ENCODE measurements around the gene DPH5.

Gene DPH5

GRCh38 chr1:101064697-101065096, 39.1 kb upstream of the DPH5 start:
- DNase-seq (ENCODE audit: low read depth, low spot score): no peak
- no peak overlapping the region for H3K4me3 ChIP-seq (ENCODE audit: insufficient read length, low read depth)
- TF ChIP-seq YY1 (IDR thresholded peaks at IDR 0.05; ENCODE audit: insufficient read depth, insufficient read length) (no peak), ZNF274 (IDR thresholded peaks at IDR 0.05; ENCODE audit: low read depth, low read length) (no peak), SUZ12 (IDR thresholded peaks at IDR 0.05; ENCODE audit: extremely low read depth, insufficient read depth, insufficient read length) (no peak)
- peaks cover 6% of the 10 kb centered on the region; the same call in 1 of the 2 replicates for H3K9me3 ChIP-seq (ENCODE audit: insufficient read depth, low read length)
- H3K27me3 ChIP-seq (ENCODE audit: insufficient read depth, insufficient read length): no peaks in the 10 kb centered on the region
- no peaks in the 10 kb centered on the region for H3K36me3 ChIP-seq (ENCODE audit: insufficient read depth, insufficient read length, low read length)
- no peaks in the 10 kb centered on the region for H3K4me1 ChIP-seq (ENCODE audit: insufficient read depth, insufficient read length)
- H3K9ac ChIP-seq (ENCODE audit: insufficient read length, low read depth): no peak overlapping the region

DNA sequence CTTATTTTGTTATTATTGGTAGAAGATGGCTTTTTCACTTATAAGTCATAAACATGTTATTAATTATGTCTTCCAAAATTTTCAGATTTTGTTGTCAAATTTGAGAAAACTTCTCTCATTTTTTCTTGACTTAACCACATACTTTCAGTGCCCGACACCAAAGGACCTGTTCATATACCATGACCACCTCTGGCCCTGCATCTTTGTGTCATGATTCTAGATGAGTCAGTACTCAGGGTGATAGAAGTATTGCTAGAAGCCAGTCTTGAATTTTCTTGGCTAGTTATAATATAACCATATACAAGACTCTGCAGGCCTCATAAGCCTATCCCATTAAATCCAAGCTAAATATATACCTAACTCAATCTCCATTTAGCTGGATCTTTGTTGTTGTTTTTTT, 35.4 kb upstream of the DPH5 start:
- no peak for DNase-seq (ENCODE audit: low read depth, low spot score)
- Histone ChIP-seq H3K36me3 (ENCODE audit: insufficient read depth, insufficient read length, low read length) (peaks cover 3% of the 10 kb centered on the region), H3K9me3 (ENCODE audit: insufficient read depth, low read length) (0 out of 2 replicates have a peak, but pooled peaks cover 5% of the 10 kb centered on the region), H3K27me3 (ENCODE audit: insufficient read depth, insufficient read length) (no peaks in the 10 kb centered on the region), H3K9ac (ENCODE audit: insufficient read length, low read depth) (no peak overlapping the region), H3K4me3 (ENCODE audit: insufficient read length, low read depth) (no peak overlapping the region), H3K4me1 (ENCODE audit: insufficient read depth, insufficient read length) (no peaks in the 10 kb centered on the region)
- TF ChIP-seq YY1 (IDR thresholded peaks at IDR 0.05; ENCODE audit: insufficient read depth, insufficient read length) (no peak), SUZ12 (IDR thresholded peaks at IDR 0.05; ENCODE audit: extremely low read depth, insufficient read depth, insufficient read length) (no peak), ZNF274 (IDR thresholded peaks at IDR 0.05; ENCODE audit: low read depth, low read length) (no peak)

DNA sequence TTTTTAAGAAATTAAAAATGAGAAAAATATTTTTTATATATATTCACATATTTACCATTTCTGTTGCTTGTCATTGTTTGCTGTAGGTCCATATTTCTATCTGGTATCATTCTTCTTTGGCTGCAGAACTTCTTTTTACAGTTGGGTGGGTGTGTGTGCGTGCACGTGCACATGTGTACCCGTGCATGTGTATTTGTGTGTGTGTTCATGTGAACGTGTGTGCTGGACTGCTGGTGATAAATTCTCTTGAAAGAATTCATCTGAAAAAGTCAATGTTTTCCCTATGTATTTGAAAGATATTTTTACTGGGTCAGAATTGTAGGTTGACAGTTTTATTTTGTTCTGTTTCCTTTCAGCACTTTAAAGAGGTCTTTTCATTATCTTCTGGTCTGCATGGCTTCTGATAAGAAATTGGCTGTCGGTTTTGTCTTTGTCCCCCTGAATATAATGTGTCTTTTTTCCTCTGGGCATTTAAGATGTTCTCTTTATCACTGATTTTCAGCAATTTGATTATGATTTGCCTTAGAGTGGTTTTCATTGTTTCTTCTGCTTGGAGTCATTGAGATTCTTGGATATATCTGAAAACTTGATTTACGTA, 34.5 kb upstream of the DPH5 start:
- 0 out of 2 replicates have a peak, but pooled peaks cover 5% of the 10 kb centered on the region for H3K9me3 ChIP-seq (ENCODE audit: insufficient read depth, low read length)
- H3K27me3 ChIP-seq (ENCODE audit: insufficient read depth, insufficient read length): no peaks in the 10 kb centered on the region
- H3K9ac ChIP-seq (ENCODE audit: insufficient read length, low read depth): no peak overlapping the region
- no peaks in the 10 kb centered on the region for H3K4me1 ChIP-seq (ENCODE audit: insufficient read depth, insufficient read length)
- DNase-seq (ENCODE audit: low read depth, low spot score): no peak
- no peak overlapping the region for H3K4me3 ChIP-seq (ENCODE audit: insufficient read length, low read depth)
- TF ChIP-seq SUZ12 (IDR thresholded peaks at IDR 0.05; ENCODE audit: extremely low read depth, insufficient read depth, insufficient read length) (no peak), YY1 (IDR thresholded peaks at IDR 0.05; ENCODE audit: insufficient read depth, insufficient read length) (no peak), ZNF274 (IDR thresholded peaks at IDR 0.05; ENCODE audit: low read depth, low read length) (no peak)
- peaks cover 3% of the 10 kb centered on the region for H3K36me3 ChIP-seq (ENCODE audit: insufficient read depth, insufficient read length, low read length)

GRCh38 chr1:101055623-101056022, 30.0 kb upstream of the DPH5 start:
- TF ChIP-seq SUZ12 (IDR thresholded peaks at IDR 0.05; ENCODE audit: extremely low read depth, insufficient read depth, insufficient read length): no peak
- no peak for TF ChIP-seq ZNF274 (IDR thresholded peaks at IDR 0.05; ENCODE audit: low read depth, low read length)
- TF ChIP-seq YY1 (IDR thresholded peaks at IDR 0.05; ENCODE audit: insufficient read depth, insufficient read length): no peak

GRCh38 chr1:101051688-101052638, 26.4 kb upstream of the DPH5 start:
- DNase-seq (ENCODE audit: low read depth, low spot score): no peak
- no peak overlapping the region for H3K4me3 ChIP-seq (ENCODE audit: insufficient read length, low read depth)
- no peaks in the 10 kb centered on the region for H3K36me3 ChIP-seq (ENCODE audit: insufficient read depth, insufficient read length, low read length)
- no peaks in the 10 kb centered on the region for H3K4me1 ChIP-seq (ENCODE audit: insufficient read depth, insufficient read length)
- H3K27me3 ChIP-seq (ENCODE audit: insufficient read depth, insufficient read length): no peaks in the 10 kb centered on the region
- H3K9me3 ChIP-seq (ENCODE audit: insufficient read depth, low read length): no peaks in the 10 kb centered on the region
- TF ChIP-seq SUZ12 (IDR thresholded peaks at IDR 0.05; ENCODE audit: extremely low read depth, insufficient read depth, insufficient read length) (no peak), ZNF274 (IDR thresholded peaks at IDR 0.05; ENCODE audit: low read depth, low read length) (no peak), YY1 (IDR thresholded peaks at IDR 0.05; ENCODE audit: insufficient read depth, insufficient read length) (no peak)
- H3K9ac ChIP-seq (ENCODE audit: insufficient read length, low read depth): no peak overlapping the region

More at GRCh38 chr1:101055623-101056022, 30.0 kb upstream of the DPH5 start:
- H3K27me3 ChIP-seq (ENCODE audit: insufficient read depth, insufficient read length): no peaks in the 10 kb centered on the region
- no peaks in the 10 kb centered on the region for H3K4me1 ChIP-seq (ENCODE audit: insufficient read depth, insufficient read length)
- no peak overlapping the region for H3K9ac ChIP-seq (ENCODE audit: insufficient read length, low read depth)
- peaks cover 3% of the 10 kb centered on the region for H3K36me3 ChIP-seq (ENCODE audit: insufficient read depth, insufficient read length, low read length)
- H3K4me3 ChIP-seq (ENCODE audit: insufficient read length, low read depth): no peak overlapping the region
- H3K9me3 ChIP-seq (ENCODE audit: insufficient read depth, low read length): 0 out of 2 replicates have a peak, but pooled peaks cover 5% of the 10 kb centered on the region
- no peak for DNase-seq (ENCODE audit: low read depth, low spot score)

- Histone ChIP-seq H3K9ac (ENCODE audit: insufficient read length, low read depth) (no peak overlapping the region), H3K36me3 (ENCODE audit: insufficient read depth, insufficient read length, low read length) (no peaks in the 10 kb centered on the region), H3K4me3 (ENCODE audit: insufficient read length, low read depth) (no peak overlapping the region), H3K9me3 (ENCODE audit: insufficient read depth, low read length) (no peaks in the 10 kb centered on the region), H3K4me1 (ENCODE audit: insufficient read depth, insufficient read length) (no peaks in the 10 kb centered on the region), H3K27me3 (ENCODE audit: insufficient read depth, insufficient read length) (no peaks in the 10 kb centered on the region)
- TF ChIP-seq SUZ12 (IDR thresholded peaks at IDR 0.05; ENCODE audit: extremely low read depth, insufficient read depth, insufficient read length) (no peak), ZNF274 (IDR thresholded peaks at IDR 0.05; ENCODE audit: low read depth, low read length) (no peak), YY1 (IDR thresholded peaks at IDR 0.05; ENCODE audit: insufficient read depth, insufficient read length) (no peak)
- DNase-seq (ENCODE audit: low read depth, low spot score): no peak
Observed at GRCh38 chr1:101050869-101051268, 25.3 kb upstream of the DPH5 start.

DNA sequence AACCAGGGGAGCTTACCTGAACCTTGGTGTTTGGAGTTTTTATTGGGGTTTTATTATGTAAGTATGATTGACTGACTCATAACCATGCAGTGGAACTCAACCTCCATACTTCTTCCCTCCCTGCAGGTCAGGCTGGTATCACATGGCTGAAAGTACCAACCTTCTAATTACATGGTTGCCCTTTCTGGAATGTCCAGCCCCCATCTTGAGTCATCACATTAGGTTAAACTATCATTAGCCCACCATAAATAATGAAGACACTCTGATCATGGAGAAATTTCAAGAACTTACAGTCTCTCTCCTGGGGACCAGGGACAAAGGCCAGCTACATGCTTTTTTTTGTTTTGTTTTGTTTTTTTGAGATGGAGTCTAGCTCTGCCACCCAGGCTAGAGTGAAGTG, 19.2 kb upstream of the DPH5 start:
- peaks cover 23% of the 10 kb centered on the region for H3K36me3 ChIP-seq (ENCODE audit: insufficient read depth, insufficient read length, low read length)
- no peak overlapping the region for H3K9ac ChIP-seq (ENCODE audit: insufficient read length, low read depth)
- peaks cover 21% of the 10 kb centered on the region for H3K9me3 ChIP-seq (ENCODE audit: insufficient read depth, low read length)
- H3K27me3 ChIP-seq (ENCODE audit: insufficient read depth, insufficient read length): no peaks in the 10 kb centered on the region
- no peak for DNase-seq (ENCODE audit: low read depth, low spot score)
- H3K4me3 ChIP-seq (ENCODE audit: insufficient read length, low read depth): no peak overlapping the region
- no peaks in the 10 kb centered on the region for H3K4me1 ChIP-seq (ENCODE audit: insufficient read depth, insufficient read length)
- TF ChIP-seq SUZ12 (IDR thresholded peaks at IDR 0.05; ENCODE audit: extremely low read depth, insufficient read depth, insufficient read length): no peak
- no peak for TF ChIP-seq YY1 (IDR thresholded peaks at IDR 0.05; ENCODE audit: insufficient read depth, insufficient read length)
- no peak for TF ChIP-seq ZNF274 (IDR thresholded peaks at IDR 0.05; ENCODE audit: low read depth, low read length)

Data from NT2/D1 (cell line).